ENCODE results near the gene EMILIN2. TPM values are rescaled to one million over a fixed set of nuclear protein-coding genes. Genes with fewer than 3 reads are reported as not detected.

The EMILIN2 gene
- total RNA-seq, 1 donor from 2014 or later: 1.3 TPM

DNA sequence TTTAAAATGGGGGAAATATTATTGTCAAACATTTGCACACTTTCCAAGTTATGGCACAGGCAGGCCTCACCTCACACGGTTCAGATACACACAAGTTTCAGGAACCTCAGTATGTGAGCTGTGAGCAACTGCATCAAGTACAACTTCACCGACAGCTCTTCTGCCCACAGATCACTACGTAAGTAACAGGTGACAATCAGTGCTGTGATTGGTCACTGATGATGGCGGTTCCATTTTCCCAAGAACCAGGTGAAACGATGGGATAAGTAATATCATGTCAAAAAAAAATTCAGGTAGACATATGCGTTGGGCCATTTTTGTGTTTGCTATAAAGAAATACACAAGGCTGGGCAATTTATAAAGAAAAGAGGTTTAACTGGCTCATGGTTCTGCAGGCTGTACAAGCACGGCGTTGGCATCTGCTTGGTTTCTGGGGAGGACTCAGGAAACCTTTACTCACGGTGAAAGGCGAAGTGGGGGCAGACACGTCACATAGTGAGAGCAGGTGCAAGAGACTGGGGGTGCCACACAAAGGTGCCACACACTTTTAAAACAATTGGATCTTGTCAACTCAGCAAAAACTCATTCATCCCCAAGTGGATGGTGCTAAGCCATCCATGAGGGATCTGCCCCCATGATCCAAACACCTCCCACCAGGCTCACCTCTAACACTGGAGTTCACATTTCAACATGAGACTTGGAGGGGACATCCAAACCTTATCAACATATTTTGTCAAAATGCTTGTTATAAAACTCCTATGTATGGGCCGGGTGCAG, 108.3 kb downstream of the EMILIN2 start:
- DNase-seq (ENCODE audit: low read depth in 2 of 2): no peak

DNA sequence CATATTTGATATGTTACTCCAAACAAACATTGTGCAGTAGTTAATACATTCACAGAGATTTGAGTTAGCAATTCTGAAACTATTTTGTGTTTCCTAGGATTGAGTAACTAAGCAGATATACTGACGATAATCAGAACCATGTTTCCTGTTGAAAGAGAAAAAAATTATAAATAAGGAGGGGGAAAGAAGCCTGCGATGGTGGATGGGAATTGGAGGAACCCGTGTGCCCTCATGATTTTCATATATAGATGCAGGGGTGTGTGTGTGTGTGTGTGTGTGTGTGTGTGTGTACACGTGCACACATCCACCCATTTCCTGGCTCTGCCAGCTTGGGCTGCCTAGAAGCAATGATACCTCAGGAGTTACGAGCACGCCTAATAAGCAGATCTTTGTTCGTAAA, 109.2 kb downstream of the EMILIN2 start:
- no peak for DNase-seq (ENCODE audit: low read depth in 2 of 2)

DNA sequence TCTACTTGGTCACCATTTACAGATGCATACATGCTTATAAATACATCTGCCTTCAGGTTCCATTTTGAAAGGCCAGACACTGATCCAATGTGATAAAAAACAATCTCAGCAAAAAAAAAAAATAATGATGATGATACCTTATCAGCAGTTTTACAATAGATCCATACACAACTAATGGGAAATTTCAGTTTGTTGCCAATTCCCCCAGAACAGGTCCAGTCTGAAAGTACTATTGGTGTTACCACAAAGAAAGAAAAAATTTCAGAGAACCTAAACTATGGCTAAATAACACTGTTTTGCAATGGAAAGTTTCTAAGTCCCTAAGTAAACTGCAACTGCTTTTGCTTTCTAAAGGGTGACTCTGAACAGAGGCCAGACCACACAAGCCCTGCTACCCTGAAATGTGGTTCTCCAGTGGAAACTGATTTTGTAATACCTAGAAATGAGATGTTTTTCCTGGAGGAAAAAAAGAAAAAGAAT, 112.1 kb downstream of the EMILIN2 start:
- DNase-seq (ENCODE audit: low read depth in 2 of 2): peak in 1 of 2 donors; percentile 29

DNA sequence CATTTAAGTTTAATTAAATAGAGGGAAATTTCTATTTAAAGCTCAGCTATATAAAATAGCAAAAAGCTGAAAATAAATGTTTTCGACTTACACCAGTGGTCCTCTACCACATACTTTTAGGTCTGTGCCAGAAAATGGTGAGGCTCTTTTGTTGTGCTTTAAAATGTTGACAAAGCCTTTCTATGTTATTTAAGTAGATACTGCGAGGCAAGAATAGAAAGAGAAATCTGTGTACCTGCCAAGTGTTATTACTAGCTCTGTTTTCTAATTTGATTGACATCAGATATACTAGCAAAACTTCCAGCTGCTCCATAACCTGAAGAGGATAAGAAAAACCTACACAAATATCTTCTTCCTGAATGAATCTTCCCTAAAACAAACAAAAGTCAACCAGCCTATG, 112.5 kb downstream of the EMILIN2 start:
- no peak for DNase-seq (ENCODE audit: low read depth in 2 of 2)

DNA sequence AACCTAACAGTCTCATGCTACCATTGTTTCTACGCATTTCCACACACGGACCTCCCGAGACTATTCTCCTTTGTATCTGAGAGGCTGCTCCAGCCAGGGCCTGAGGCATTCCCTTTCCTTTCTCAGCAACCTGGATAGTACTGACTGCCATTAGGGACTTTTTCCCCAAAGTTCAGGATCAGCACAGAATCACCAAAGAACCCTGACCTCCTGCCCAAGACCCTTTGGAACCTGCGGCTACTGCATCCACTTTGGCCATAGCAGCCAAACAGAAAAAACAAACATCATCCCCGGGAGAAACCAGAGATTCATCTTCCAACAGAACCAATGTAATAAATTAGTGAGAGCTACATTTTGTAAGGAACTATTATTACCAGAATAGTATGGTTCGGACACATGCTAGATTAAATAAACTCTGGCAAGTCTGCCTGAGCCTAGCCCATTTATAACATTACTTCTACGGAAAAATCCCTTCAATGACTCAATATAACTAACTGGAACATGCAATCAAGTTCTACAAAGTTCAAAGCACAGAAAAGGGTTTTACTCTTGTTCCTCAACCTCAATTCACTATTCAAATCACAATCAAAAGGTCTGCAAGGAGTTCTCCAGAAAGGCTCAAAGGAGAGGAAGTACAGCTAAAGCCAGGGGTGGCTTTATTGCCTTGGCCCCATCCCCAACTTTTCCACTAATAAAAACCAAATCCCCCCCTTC, 114.3 kb downstream of the EMILIN2 start:
- no peak for DNase-seq (ENCODE audit: low read depth in 2 of 2)

DNA sequence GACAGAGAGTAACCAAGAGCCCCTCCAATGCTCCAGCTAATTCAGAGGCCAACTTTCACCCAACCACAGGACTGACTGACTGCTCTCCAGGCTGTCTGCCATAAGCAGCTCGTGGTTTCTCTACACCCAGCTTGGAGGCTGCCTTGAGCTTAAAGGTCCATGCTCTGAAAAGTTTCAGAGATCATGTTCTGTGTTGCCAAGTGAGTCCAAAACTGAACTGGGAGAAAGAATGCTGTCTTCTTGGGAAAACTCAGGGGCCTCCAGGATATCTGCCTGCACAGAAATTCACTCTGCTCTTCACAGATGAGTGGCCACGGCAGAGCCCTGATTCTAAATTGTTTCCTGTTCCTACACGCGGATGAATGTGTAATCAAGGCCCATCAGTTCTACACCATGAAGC, 115.0 kb downstream of the EMILIN2 start:
- no peak for DNase-seq (ENCODE audit: low read depth in 2 of 2)

DNA sequence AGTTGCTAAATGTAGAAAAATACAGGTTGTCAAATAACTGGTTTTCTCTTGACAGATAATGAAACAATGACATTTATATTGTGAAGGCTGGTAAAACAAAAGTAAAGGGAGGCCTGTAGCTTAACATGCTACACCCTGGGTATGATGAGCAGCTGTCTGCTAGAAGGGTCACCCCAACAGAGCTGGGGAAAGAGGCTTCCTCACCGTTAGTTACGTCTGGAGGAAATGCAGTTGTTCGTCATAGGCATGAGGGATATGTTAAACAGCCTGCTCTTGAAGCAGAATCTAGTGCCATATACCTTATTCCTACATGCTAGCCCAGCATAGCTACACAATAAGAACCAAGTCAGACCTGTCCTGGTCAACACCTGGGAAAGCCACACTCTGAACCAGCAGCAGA, 116.2 kb downstream of the EMILIN2 start:
- no peak for DNase-seq (ENCODE audit: low read depth in 2 of 2)

DNA sequence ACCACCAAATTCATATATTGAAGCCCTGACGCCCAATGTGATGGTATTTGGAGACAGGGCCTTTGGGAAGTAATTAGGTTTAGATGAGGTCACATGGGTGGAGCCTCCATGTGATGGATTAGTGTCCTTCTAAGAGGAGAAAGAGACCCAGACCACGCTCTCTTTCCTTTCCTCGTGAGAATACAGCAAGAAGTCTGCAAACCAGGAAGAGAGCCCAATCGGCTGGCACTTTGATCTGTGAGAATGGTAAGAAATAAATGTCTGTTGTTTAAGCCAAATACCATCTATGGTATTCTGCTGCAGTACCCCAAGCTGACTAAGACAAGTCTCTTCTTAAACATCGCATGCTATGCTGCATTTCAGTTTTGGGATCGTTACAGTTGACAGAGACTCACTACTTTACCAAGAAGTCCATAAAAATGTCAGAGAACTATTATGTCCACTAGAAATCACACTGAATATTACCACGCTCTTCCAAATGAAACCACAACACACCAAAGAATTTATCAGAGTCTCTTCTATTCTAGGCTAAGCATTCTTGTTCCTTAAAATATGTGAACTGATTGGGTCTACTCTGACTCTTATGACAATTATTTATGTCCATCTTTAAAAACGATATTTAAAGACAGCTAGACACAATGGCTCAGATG, 117.7 kb downstream of the EMILIN2 start:
- no peak for DNase-seq (ENCODE audit: low read depth in 2 of 2)

Other genes starting within 250 kb of the EMILIN2 start
- 43.0 and 44.2 TPM in 2 replicates for gene SMCHD1, start 191.3 kb upstream of the EMILIN2 start, total RNA-seq
- gene LPIN2, start 166.1 kb downstream of the EMILIN2 start, total RNA-seq: 21.1 and 37.9 TPM in 2 replicates

All from dermis microvascular lymphatic vessel endothelial cell (primary cell).